ENCODE measurements around the gene LOXL3. TPM values are rescaled to one million over a fixed set of nuclear protein-coding genes. Genes with fewer than 3 reads are reported as not detected.

LOXL3 gene
- total and polyA plus RNA-seq, 4 donors: 2.9 to 11.1 (median 6.6) TPM

DNA sequence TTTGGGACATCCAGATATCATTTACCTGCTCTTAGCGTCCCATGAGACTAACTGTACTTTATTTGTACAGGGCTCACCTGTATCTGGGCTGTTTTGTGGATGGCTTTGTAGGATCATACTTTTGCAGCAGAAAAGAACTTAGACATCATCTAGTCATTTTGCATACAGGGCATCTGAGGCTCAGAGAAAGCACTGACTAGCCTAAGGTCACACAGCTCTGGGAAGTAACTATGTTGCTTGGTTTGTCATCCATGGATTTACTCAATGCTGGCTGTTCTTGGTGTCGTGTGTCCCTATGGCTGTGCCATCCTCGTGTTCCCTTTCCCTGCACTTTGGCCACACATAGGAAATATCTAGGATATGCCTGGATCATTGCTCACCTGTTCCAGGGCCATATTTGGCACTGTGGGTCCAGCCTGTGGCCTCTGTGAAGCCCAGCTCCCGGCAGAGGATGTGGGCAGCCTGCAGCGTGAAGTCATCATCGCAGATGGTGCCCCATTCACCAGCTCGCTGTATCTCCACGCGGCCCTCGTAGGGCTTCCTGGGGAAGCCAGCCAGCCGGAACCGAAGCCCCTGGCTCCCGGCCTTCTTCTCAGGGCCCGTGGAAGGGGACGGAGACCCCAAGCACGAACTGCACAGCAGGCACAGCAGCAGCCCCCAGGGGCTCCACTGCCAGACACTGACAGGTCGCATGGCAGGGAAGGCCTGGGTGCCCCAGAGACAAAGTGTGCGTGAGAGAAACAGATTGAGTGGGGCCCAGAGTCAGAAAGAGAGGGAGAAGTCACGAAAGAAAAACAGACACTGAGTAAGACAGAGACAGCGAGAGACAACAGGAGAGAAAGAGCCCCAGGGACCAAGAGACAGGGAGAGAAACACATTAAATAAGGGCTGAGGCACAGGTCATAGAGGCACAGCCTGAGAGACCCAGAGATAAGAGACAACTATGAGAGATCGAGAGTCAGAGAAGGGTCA lies 1.5 kb downstream of the LOXL3 start:
- Histone ChIP-seq H3K4me3 (no peak overlapping the region), H3K27ac (ENCODE audit: low read depth in 1 of 2, low read length in 1 of 2) (no peak overlapping the region), H3K27me3 (ENCODE audit: control insufficient read depth in 3 of 3, insufficient read depth in 3 of 3, low read length in 2 of 3) (no peaks in the 10 kb centered on the region), H3K4me1 (ENCODE audit: control insufficient read depth in 5 of 5, insufficient read depth in 5 of 5, low read length in 5 of 5) (peaks cover 0 to 36% (median 2%) of the 10 kb centered on the region in 5 donors), H3K9me3 (ENCODE audit: control insufficient read depth in 4 of 4, insufficient read depth in 3 of 4, low read length in 3 of 4) (no peaks in the 10 kb centered on the region), H3K9ac (ENCODE audit: insufficient read depth in 1 of 2, low read length in 2 of 2) (peak overlapping the region in 1 of 2 donors; percentile 33), H3K36me3 (ENCODE audit: control insufficient read depth in 4 of 4, insufficient read depth in 4 of 4, low read length in 4 of 4) (peaks cover 0 to 7% (median 0%) of the 10 kb centered on the region in 4 donors)
- 69 to 85% methylated on average over 21 of the region's 21 CpGs for WGBS, 2 donors
- ATAC-seq (ENCODE audit: insufficient read depth, low FRiP score): no peak
- no peak for DNase-seq
- TF ChIP-seq, protein P1, sequence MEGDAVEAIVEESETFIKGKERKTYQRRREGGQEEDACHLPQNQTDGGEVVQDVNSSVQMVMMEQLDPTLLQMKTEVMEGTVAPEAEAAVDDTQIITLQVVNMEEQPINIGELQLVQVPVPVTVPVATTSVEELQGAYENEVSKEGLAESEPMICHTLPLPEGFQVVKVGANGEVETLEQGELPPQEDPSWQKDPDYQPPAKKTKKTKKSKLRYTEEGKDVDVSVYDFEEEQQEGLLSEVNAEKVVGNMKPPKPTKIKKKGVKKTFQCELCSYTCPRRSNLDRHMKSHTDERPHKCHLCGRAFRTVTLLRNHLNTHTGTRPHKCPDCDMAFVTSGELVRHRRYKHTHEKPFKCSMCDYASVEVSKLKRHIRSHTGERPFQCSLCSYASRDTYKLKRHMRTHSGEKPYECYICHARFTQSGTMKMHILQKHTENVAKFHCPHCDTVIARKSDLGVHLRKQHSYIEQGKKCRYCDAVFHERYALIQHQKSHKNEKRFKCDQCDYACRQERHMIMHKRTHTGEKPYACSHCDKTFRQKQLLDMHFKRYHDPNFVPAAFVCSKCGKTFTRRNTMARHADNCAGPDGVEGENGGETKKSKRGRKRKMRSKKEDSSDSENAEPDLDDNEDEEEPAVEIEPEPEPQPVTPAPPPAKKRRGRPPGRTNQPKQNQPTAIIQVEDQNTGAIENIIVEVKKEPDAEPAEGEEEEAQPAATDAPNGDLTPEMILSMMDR (IDR thresholded peaks at IDR 0.05; ENCODE audit: control extremely low read depth, extremely low read depth): no peak

DNA sequence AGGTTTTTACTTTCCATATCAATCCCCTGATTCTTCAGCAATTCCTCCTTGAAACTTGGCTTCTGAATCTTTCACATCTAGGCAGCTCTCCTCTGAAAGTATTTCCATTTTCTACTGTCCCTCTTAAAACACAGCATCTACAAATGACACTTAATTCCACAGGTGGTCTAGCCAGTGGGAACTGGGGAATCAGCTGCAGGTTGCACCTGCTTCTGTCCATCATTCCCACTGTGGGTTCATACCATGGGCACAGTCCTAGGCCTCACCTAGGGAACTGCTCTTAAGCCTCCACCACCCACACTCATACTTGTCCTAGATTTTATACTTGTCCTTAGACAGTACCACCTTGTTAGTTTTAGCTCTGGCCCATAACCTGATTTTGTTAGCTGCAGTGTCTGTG lies 2.2 kb downstream of the LOXL3 start:
- H3K27ac ChIP-seq (ENCODE audit: low read depth in 1 of 2, low read length in 1 of 2): no peak overlapping the region
- TF ChIP-seq, protein P1 (IDR thresholded peaks at IDR 0.05; ENCODE audit: control extremely low read depth, extremely low read depth): no peak
- ATAC-seq (ENCODE audit: insufficient read depth, low FRiP score) (no peak), DNase-seq (no peak)
- no peak overlapping the region for H3K9ac ChIP-seq (ENCODE audit: insufficient read depth in 1 of 2, low read length in 2 of 2)
- no peaks in the 10 kb centered on the region for H3K27me3 ChIP-seq (ENCODE audit: control insufficient read depth in 3 of 3, insufficient read depth in 3 of 3, low read length in 2 of 3)
- H3K36me3 ChIP-seq (ENCODE audit: control insufficient read depth in 4 of 4, insufficient read depth in 4 of 4, low read length in 4 of 4): peaks cover 0 to 3% (median 0%) of the 10 kb centered on the region in 4 donors
- H3K4me3 ChIP-seq: no peak overlapping the region
- H3K9me3 ChIP-seq (ENCODE audit: control insufficient read depth in 4 of 4, insufficient read depth in 3 of 4, low read length in 3 of 4): no peaks in the 10 kb centered on the region
- peaks cover 0 to 36% (median 2%) of the 10 kb centered on the region in 5 donors for H3K4me1 ChIP-seq (ENCODE audit: control insufficient read depth in 5 of 5, insufficient read depth in 5 of 5, low read length in 5 of 5)

DNA sequence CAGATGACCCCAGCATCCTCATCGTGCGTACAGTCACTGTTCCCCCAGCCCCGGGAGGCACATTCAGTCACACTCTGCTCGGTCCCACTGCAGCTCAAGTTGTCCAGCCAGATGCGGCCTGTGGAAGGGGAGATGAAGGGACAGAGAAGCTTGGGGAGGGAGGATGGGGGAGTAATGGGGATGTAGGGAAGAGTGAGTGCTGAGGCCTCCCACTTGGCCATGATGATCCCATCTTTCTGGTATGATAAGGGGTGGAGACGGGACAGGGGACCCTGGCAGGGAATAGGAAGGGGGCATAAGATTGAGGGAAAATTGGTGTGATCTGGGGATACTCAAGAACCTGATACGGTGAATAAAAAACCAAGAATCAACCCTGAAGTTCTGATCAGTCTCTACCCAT lies 3.5 kb downstream of the LOXL3 start:
- TF ChIP-seq, protein P1 (IDR thresholded peaks at IDR 0.05; ENCODE audit: control extremely low read depth, extremely low read depth): no peak
- H3K4me3 ChIP-seq: no peak overlapping the region

More for the DNA sequence above, 3.5 kb downstream of the LOXL3 start:
- 92 to 95% methylated on average over 7 of the region's 7 CpGs for WGBS, 2 donors
- no peaks in the 10 kb centered on the region for H3K9me3 ChIP-seq (ENCODE audit: control insufficient read depth in 4 of 4, insufficient read depth in 3 of 4, low read length in 3 of 4)
- H3K27ac ChIP-seq (ENCODE audit: low read depth in 1 of 2, low read length in 1 of 2): no peak overlapping the region
- no peaks in the 10 kb centered on the region for H3K36me3 ChIP-seq (ENCODE audit: control insufficient read depth in 4 of 4, insufficient read depth in 4 of 4, low read length in 4 of 4)
- DNase-seq: no peak
- H3K27me3 ChIP-seq (ENCODE audit: control insufficient read depth in 3 of 3, insufficient read depth in 3 of 3, low read length in 2 of 3): no peaks in the 10 kb centered on the region
- ATAC-seq (ENCODE audit: insufficient read depth, low FRiP score): no peak
- peaks cover 0 to 34% (median 2%) of the 10 kb centered on the region in 5 donors for H3K4me1 ChIP-seq (ENCODE audit: control insufficient read depth in 5 of 5, insufficient read depth in 5 of 5, low read length in 5 of 5)
- no peak overlapping the region for H3K9ac ChIP-seq (ENCODE audit: insufficient read depth in 1 of 2, low read length in 2 of 2)
